ENCODE results near the gene MCCD1. TPM values are rescaled to one million over a fixed set of nuclear protein-coding genes. Genes with fewer than 3 reads are reported as not detected.

MCCD1 gene
- total RNA-seq, 1 experiment from 2014 or later = not detected

DNA sequence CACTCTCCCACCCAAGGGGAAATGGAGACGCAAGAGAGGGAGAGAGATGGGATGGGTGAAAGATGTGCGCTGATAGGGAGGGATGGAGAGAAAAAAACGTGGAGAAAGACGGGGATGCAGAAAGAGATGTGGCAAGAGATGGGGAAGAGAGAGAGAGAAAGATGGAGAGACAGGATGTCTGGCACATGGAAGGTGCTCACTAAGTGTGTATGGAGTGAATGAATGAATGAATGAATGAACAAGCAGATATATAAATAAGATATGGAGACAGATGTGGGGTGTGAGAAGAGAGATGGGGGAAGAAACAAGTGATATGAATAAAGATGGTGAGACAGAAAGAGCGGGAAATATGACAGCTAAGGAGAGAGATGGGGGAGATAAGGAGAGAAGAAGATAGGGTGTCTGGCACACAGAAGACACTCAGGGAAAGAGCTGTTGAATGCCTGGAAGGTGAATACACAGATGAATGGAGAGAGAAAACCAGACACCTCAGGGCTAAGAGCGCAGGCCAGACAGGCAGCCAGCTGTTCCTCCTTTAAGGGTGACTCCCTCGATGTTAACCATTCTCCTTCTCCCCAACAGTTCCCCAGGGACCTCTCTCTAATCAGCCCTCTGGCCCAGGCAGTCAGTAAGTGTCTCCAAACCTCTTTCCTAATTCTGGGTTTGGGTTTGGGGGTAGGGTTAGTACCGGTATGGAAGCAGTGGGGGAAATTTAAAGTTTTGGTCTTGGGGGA lies 47.4 kb downstream of the MCCD1 start:
- peaks cover 36% of the 10 kb centered on the region for H3K27me3 Mint-ChIP-seq (ENCODE audit: low read depth)
- Histone ChIP-seq H3K79me2 (ENCODE audit: insufficient read depth, low read length) (no peaks in the 10 kb centered on the region), H2BK120ac (ENCODE audit: low read depth, low read length, poor library complexity, severe bottlenecking) (no peak overlapping the region), H2BK5ac (ENCODE audit: insufficient read length, low read length) (no peak overlapping the region), H3K14ac (ENCODE audit: insufficient read depth, low read length) (no peak overlapping the region), H3K56ac (ENCODE audit: insufficient read length, low read depth, low read length) (no peak overlapping the region), H4K5ac (ENCODE audit: insufficient read length, low read depth, low read length) (no peak overlapping the region), H3K27me3 (ENCODE audit: insufficient read depth, low read length) (no peaks in the 10 kb centered on the region), H3K4me1 (ENCODE audit: insufficient read depth, low read length) (no peaks in the 10 kb centered on the region), H3T11ph (ENCODE audit: low read length) (no peak overlapping the region), H2BK15ac (ENCODE audit: low read depth, low read length) (no peak overlapping the region), H3K23ac (ENCODE audit: insufficient read length, low read depth, low read length) (no peak overlapping the region), H4K20me1 (ENCODE audit: control insufficient read depth, insufficient read depth, insufficient read length) (no peaks in the 10 kb centered on the region), H3K18ac (ENCODE audit: insufficient read length, low read depth, low read length) (no peak overlapping the region), H4K8ac (replicated peaks; ENCODE audit: insufficient read length, low read depth, low read length) (no peak overlapping the region), H2AFZ (ENCODE audit: low read length) (no peak overlapping the region), H4K91ac (ENCODE audit: insufficient read length, low read depth, low read length) (no peak overlapping the region), H3K9ac (ENCODE audit: extremely low read depth, insufficient read length, low read length) (no peak overlapping the region), H2BK12ac (ENCODE audit: insufficient read length, low read depth, low read length) (no peak overlapping the region), H3K9me3 (ENCODE audit: control insufficient read depth, low read depth, low read length) (no peaks in the 10 kb centered on the region), H3K27ac (ENCODE audit: insufficient read length, low read depth, low read length) (no peak overlapping the region), H2BK20ac (ENCODE audit: low read depth, low read length, poor library complexity, severe bottlenecking) (no peak overlapping the region), H3K4me2 (ENCODE audit: insufficient read depth, insufficient read length, low read length) (no peak overlapping the region), H3K23me2 (ENCODE audit: insufficient read length, low read depth, low read length, poor library complexity, severe bottlenecking) (peaks cover 5% of the 10 kb centered on the region), H3K4ac (ENCODE audit: low read depth, low read length) (no peak overlapping the region), H2AK5ac (ENCODE audit: insufficient read length, low read length) (no peak overlapping the region), H3K79me1 (ENCODE audit: insufficient read depth, low read depth, low read length, poor library complexity, severe bottlenecking) (no peaks in the 10 kb centered on the region)
- WGBS (ENCODE audit: extremely low coverage, insufficient read length, low lambda C conversion rate) = no CpG with 5 or more reads among the region's 8 CpGs
- H3K36me3 Mint-ChIP-seq (ENCODE audit: insufficient read depth in 1 of 3, low read depth in 3 of 3) = no peaks in the 10 kb centered on the region
- TF ChIP-seq, protein P1, sequence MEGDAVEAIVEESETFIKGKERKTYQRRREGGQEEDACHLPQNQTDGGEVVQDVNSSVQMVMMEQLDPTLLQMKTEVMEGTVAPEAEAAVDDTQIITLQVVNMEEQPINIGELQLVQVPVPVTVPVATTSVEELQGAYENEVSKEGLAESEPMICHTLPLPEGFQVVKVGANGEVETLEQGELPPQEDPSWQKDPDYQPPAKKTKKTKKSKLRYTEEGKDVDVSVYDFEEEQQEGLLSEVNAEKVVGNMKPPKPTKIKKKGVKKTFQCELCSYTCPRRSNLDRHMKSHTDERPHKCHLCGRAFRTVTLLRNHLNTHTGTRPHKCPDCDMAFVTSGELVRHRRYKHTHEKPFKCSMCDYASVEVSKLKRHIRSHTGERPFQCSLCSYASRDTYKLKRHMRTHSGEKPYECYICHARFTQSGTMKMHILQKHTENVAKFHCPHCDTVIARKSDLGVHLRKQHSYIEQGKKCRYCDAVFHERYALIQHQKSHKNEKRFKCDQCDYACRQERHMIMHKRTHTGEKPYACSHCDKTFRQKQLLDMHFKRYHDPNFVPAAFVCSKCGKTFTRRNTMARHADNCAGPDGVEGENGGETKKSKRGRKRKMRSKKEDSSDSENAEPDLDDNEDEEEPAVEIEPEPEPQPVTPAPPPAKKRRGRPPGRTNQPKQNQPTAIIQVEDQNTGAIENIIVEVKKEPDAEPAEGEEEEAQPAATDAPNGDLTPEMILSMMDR (conservative IDR thresholded peaks at IDR 0.05) = no peak
- no peak overlapping the region for H3K4me3 Mint-ChIP-seq
- H3K9me3 Mint-ChIP-seq = no peaks in the 10 kb centered on the region; a peak in 2 of 5 replicates
- H3K27ac Mint-ChIP-seq = no peak overlapping the region
- H3K4me1 Mint-ChIP-seq = peaks cover 25 to 30% of the 10 kb centered on the region in 2 experiments
- no peak for DNase-seq

All from H9 (cell line).